Subcutaneous adipose tissue (tissue), 4 donors: ENCODE data around the gene F3. TPM values are rescaled to one million over a fixed set of nuclear protein-coding genes. Genes with fewer than 3 reads are reported as not detected.

Experiments
- total RNA-seq, 4 donors: library from RNA; depleted of rRNA; stranded (reverse); fragments of >200 nt; gene quantifications; one replicate each; pipeline ENCODE4 v1.1.0, GENCODE V29; 2016
- TF ChIP-seq, protein P1 (sequence below): fragments of 450-650 bp; IDR thresholded peaks from one replicate; pipeline ENCODE4 v1.5.1; 2016; ENCODE audit warnings: low read depth, mild to moderate bottlenecking, control low read depth, antibody characterized with exemption, moderate library complexity

F3 gene
- total RNA-seq, 4 donors from 2014 or later, result 123 to 499 (median 164) TPM

DNA sequence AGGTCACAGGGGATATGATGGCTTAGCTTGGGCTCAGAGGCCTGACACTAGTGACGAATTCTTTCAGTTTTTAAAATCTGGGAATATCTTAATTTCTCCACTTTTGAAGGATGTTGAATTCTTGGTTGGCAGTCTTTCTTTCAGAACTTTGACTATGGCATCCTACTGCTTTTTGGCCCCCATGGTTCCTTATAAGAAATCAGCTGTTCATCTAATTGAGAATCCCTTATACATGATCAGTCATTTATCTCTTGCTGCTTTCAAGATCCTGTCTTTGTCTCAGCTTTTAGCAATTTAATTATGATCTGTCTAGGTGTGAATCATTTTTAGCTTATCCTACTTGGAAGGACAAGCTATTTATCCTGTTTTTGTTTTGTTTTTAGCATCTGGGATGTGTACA, 31.2 kb upstream of the F3 start:
- TF ChIP-seq, protein P1, sequence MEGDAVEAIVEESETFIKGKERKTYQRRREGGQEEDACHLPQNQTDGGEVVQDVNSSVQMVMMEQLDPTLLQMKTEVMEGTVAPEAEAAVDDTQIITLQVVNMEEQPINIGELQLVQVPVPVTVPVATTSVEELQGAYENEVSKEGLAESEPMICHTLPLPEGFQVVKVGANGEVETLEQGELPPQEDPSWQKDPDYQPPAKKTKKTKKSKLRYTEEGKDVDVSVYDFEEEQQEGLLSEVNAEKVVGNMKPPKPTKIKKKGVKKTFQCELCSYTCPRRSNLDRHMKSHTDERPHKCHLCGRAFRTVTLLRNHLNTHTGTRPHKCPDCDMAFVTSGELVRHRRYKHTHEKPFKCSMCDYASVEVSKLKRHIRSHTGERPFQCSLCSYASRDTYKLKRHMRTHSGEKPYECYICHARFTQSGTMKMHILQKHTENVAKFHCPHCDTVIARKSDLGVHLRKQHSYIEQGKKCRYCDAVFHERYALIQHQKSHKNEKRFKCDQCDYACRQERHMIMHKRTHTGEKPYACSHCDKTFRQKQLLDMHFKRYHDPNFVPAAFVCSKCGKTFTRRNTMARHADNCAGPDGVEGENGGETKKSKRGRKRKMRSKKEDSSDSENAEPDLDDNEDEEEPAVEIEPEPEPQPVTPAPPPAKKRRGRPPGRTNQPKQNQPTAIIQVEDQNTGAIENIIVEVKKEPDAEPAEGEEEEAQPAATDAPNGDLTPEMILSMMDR, result no peak

DNA sequence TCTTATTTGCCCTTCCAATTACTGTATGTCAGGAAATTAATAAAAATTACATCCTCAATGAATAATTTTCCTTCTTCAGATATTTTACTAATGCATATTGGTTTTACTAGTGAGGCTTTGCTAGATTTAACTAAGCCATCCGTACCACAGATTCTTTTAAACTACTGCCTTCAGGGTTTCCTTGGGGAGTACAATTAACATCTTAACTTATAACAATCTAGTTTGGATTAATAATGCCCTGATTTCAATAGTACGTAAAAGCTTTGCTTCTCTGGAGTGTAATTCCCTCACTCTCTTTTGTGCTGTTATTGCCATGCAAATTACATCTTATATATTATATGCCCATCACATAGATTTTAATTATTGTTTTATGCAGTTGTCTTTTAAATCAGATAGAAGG, 24.3 kb upstream of the F3 start:
- TF ChIP-seq, protein P1, result no peak

DNA sequence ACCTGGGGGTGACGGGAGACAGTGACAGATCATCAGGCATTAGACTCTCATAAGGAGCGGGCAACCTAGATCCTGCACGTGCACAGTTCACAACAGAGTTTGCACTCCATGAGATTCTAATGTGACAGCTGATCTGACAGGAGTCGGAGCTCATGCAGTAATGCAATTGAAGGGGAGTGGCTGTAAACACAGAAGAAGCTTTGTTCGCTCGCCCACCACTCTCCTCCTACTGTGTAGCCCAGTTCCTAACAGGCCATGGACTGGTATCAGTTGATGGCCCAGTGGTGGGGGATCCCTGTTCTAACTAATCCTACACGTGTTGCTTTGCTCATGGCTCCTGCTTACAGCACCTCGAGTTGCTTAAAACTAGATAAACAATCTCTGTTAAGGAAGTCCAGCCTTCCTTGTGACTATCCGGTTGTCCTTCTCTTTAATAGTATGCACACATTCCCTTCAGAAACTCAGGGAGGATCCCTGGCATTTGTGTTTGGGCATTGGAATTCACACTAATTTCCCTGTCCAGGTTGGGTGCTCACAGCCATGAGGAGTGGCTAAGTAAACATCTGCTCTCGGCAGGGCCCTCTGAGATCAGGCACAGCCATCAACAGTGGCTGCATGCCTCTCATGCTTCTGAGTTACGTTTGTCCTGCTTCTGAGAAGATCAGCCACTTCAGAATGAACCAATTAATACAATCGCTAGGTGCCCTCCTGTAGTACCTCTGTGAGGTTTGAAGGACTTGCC, 21.1 kb upstream of the F3 start:
- TF ChIP-seq, protein P1, result no peak

DNA sequence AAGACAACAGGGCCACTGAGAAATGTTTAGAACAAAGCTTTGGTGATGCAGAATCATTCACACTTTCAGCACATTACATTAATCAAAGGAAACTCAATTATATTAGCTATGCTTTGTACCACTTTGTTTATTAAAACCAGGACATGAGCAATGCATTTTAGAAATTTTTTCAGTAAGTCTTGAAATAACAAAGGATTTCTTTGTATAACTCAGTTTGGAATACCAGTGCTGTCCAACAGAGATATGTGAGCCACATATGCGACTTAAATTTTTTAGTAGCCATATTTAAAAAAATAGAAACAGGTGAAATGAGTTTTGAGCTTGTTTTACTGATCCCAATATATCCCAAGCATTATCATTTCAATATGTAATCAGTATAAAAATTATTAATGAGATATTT, 18.8 kb upstream of the F3 start:
- TF ChIP-seq, protein P1, result no peak

DNA sequence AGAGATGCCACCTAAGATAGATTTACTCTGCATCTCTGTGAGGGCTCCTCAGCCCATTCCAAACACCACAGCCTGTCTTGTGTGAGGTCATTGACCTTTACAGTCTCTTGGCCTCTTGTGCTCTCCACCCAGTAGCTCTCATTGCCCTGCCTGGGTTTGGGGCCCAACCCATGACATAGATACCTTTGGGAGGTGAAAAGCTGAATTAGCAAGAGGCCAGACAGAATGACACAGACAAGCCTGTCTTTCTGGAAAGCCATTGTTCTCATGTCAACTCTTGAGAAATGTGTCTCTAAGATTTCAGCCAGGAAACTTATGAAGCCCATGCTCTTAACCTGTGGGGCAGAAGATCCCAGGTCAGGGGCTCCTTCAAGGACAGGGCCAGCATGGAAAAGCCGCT, 18.4 kb upstream of the F3 start:
- TF ChIP-seq, protein P1, result no peak

DNA sequence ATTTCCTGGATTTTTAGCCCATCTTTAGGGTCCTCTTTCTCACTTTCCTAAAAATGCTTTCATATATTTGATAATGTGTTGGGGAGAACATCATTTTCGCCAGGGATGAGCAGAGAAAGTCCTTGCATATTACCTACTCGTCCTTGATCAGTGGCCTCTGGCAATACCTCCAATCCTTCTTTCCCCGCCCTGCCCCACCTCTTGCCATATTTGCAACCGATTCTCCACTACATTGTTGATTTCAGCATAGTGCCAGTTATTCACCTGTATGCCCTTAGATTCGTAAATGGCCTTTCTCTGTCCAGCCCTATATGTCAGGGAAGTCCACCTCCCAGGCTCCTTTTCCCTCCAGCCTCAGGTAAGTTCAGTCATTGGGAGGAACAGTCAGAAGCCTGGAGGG, 13.5 kb upstream of the F3 start:
- TF ChIP-seq, protein P1, result no peak

DNA sequence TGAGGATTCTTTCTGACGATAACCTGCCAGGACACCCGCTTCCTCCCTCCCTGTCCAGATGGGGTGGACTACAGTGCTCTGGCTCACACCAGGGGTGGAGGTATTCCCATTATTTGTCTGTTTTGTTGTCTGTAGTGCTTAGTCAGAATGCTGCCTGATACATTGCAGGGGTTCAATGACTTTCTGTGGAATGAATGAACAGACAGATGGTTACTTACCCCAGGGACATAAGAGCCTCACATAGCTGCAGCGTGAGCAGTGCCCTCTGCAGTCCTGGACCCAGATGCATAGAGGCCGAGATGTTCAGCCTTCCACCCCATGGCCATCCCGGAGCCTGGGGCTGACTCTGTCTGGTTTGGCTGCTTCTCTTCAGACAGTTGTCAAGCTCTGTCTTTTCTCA, 13.0 kb upstream of the F3 start:
- TF ChIP-seq, protein P1, result no peak
